Neural progenitor cell (in vitro differentiated cells): ENCODE data around the gene IFI27L1.

Experiments used
- EZH2 ChIP-seq: fragments of 200-600 bp; sonication (generic); IDR thresholded peaks from 2 replicates; pipeline ENCODE4 v1.6.1; 2017; ENCODE audit warnings: antibody characterized with exemption, mild to moderate bottlenecking, moderate library complexity
- TF ChIP-seq, protein P1 (sequence below): fragments of 200-600 bp; sonication (generic); IDR thresholded peaks from 2 replicates; pipeline ENCODE4 v1.5.1; 2017; ENCODE audit warnings: antibody characterized with exemption, mild to moderate bottlenecking

- TF ChIP-seq, protein P1, sequence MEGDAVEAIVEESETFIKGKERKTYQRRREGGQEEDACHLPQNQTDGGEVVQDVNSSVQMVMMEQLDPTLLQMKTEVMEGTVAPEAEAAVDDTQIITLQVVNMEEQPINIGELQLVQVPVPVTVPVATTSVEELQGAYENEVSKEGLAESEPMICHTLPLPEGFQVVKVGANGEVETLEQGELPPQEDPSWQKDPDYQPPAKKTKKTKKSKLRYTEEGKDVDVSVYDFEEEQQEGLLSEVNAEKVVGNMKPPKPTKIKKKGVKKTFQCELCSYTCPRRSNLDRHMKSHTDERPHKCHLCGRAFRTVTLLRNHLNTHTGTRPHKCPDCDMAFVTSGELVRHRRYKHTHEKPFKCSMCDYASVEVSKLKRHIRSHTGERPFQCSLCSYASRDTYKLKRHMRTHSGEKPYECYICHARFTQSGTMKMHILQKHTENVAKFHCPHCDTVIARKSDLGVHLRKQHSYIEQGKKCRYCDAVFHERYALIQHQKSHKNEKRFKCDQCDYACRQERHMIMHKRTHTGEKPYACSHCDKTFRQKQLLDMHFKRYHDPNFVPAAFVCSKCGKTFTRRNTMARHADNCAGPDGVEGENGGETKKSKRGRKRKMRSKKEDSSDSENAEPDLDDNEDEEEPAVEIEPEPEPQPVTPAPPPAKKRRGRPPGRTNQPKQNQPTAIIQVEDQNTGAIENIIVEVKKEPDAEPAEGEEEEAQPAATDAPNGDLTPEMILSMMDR = no peak
- TF ChIP-seq EZH2 = no peak
These were observed 42.2 kb downstream of the IFI27L1 start for GRCh38 chr14:94123296-94123695.
